PC-3 (cell line): ENCODE data around the gene HEPHL1.

Experiments
- EZH2 ChIP-seq: fragments of 300-600 bp; sonication (generic); IDR thresholded peaks from one replicate; pipeline ENCODE4 v1.6.1; 2017; ENCODE audit warnings: antibody characterized with exemption, mild to moderate bottlenecking, low read length; ENCODE audit not compliant: unreplicated experiment
- EZH2phosphoT487 ChIP-seq: fragments of 300-600 bp; sonication (generic); IDR thresholded peaks from 2 replicates; pipeline ENCODE4 v1.6.1; 2018; ENCODE audit warnings: mild to moderate bottlenecking, antibody characterized with exemption, low read length, borderline replicate concordance
- TF ChIP-seq, protein P1 (sequence below): fragments of 300-600 bp; sonication (generic); conservative IDR thresholded peaks from 2 replicates; pipeline ENCODE4 v1.5.1; 2017; ENCODE audit warnings: antibody characterized with exemption, low read depth, mild to moderate bottlenecking, low read length

DNA sequence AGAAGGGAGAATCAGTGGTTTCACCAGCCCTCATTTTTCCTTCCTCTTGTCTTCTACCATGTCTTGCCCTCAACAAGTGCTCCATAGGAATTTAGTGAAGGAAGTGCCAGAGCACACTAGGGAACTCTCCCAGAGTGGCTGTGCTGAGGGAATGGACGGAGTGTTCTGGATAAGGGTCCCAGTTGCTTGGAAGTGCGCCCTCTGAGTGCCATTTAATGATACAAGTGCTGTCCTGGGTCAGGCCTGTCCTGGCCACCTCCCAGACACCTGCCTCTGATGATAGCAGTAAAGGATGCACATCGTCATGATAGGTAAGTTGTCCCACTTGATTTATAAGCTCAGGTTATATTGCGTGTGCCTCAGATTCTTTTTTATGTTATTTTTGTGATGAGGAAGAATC, 112.6 kb downstream of the HEPHL1 start:
- TF ChIP-seq, protein P1, sequence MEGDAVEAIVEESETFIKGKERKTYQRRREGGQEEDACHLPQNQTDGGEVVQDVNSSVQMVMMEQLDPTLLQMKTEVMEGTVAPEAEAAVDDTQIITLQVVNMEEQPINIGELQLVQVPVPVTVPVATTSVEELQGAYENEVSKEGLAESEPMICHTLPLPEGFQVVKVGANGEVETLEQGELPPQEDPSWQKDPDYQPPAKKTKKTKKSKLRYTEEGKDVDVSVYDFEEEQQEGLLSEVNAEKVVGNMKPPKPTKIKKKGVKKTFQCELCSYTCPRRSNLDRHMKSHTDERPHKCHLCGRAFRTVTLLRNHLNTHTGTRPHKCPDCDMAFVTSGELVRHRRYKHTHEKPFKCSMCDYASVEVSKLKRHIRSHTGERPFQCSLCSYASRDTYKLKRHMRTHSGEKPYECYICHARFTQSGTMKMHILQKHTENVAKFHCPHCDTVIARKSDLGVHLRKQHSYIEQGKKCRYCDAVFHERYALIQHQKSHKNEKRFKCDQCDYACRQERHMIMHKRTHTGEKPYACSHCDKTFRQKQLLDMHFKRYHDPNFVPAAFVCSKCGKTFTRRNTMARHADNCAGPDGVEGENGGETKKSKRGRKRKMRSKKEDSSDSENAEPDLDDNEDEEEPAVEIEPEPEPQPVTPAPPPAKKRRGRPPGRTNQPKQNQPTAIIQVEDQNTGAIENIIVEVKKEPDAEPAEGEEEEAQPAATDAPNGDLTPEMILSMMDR = no peak
- TF ChIP-seq EZH2 (no peak), EZH2phosphoT487 (no peak)
